Adrenal gland (tissue), 12 donors: ENCODE results near the gene AUTS2. TPM values are rescaled to one million over a fixed set of nuclear protein-coding genes. Genes with fewer than 3 reads are reported as not detected.

Source experiments
- DNase-seq, 7 donors: peaks; one replicate each; pipeline ENCODE4 v3.0.0-alpha.2; 2019 to 2020
- H3K27ac ChIP-seq, 5 donors: fragments of 200-600 bp; sonication (generic) in 4 of 5; 1 replicate in 3 of 5; 2 replicates in 2 of 5; pipeline versions ENCODE4 v1.5.1 to v1.8.0; 2016 to 2020; ENCODE audit warnings: mild to moderate bottlenecking in 1 of 5
- H3K27me3 ChIP-seq: fragments of 200-600 bp; 2 replicates; pipeline ENCODE4 v1.8.0; 2021
- H3K36me3 ChIP-seq, 2 donors: fragments of 200-600 bp; replicated peaks in 1 of 2; 1 replicate in 1 of 2; 2 replicates in 1 of 2; pipeline versions ENCODE4 v1.5.1 to v1.8.0; 2018 to 2022
- H3K4me1 ChIP-seq, 2 donors: fragments of 200-600 bp; replicated peaks in 1 of 2; 1 replicate in 1 of 2; 2 replicates in 1 of 2; pipeline versions ENCODE4 v1.5.1 to v1.8.0; 2018 to 2021
- H3K4me3 ChIP-seq, 4 donors: fragments of 200-600 bp; sonication (generic) in 3 of 4; one replicate each; pipeline ENCODE4 v1.5.1; 2016 to 2018
- H3K9me3 ChIP-seq, 3 donors: fragments of 200-600 bp; sonication (generic) in 1 of 3; replicated peaks in 1 of 3; 1 replicate in 2 of 3; 2 replicates in 1 of 3; pipeline versions ENCODE4 v1.5.1 to v1.8.0; 2016 to 2021
- POLR2A ChIP-seq, 2 donors: fragments of 450-650 bp; IDR thresholded peaks; one replicate each; pipeline ENCODE4 v1.6.1; 2017; ENCODE audit warnings: antibody characterized with exemption in 2 of 2, mild to moderate bottlenecking in 2 of 2, moderate library complexity in 1 of 2
- WGBS, 4 donors: extraction: QIAGEN DNeasy Blood & Tissue Kit in 2 of 4; methylation state at CpG; one replicate each; pipeline versions ENCODE4 v1.1.5 to v1.1.7; 2013 to 2017; 5-methylcytosine and 5-hydroxymethylcytosine counted together
- intact Hi-C, 2 donors: fragments of 100-400 bp; cut with DNase I; formaldehyde crosslinking; loops; one replicate each; pipeline versions ENCODE4 v1.14.1 to v1.15.0; 2022 to 2023
- polyA plus RNA-seq, 3 donors: library from polyadenylated mRNA; stranded (reverse); fragments of 200-250 nt in 2 of 3; fragments of 350-450 nt in 1 of 3; fragmentation: Illumina TruSeq in 1 of 3; extraction: RNeasy Lipid Tissue Mini Kit (QIAGEN cat#74804) in 1 of 3; gene quantifications; one replicate each; pipeline ENCODE4 v1.2.3, GENCODE V29; 2013 to 2014
- total RNA-seq, 9 donors: library from RNA; depleted of rRNA in 4 of 9; stranded (reverse); fragments of >200 nt in 4 of 9; fragments of 120-200 nt in 1 of 9; fragmentation: NEBNext Ultra II Directional in 1 of 9; extraction: Animal tissue kit (Norgen Biotek cat#: 25700) in 1 of 9; gene quantifications; one replicate each; pipeline versions ENCODE4 v1.1.0 to v1.2.4, GENCODE V29; 2013 to 2023
- TF ChIP-seq, protein P1 (sequence below), 6 experiments: fragments of 450-650 bp in 4 of 6; fragments of 200-600 bp in 2 of 6; sonication (generic) in 1 of 6; IDR thresholded peaks; 1 replicate in 5 of 6; 2 replicates in 1 of 6; pipeline versions ENCODE4 v1.5.1 to v1.8.0; 2016 to 2021; ENCODE audit warnings: antibody characterized with exemption in 6 of 6, mild to moderate bottlenecking in 2 of 6, moderate library complexity in 1 of 6
- donor health status: healthy with polysubstance abuse.
- donor health status: Bipolar disorder and iron deficiency.
- donor health status: DM: yes; HTN: yes; CAD: no.
- donor health status: DM: no; HTN: no; CAD: no.
- donor health status: DM: no; HTN: no; CAD: no.
- donor health status: DM: yes; HTN: yes; CAD: no.

The AUTS2 gene
- total and polyA plus RNA-seq, 12 donors, result 6.4 to 44.0 (median 15.2) TPM

DNA sequence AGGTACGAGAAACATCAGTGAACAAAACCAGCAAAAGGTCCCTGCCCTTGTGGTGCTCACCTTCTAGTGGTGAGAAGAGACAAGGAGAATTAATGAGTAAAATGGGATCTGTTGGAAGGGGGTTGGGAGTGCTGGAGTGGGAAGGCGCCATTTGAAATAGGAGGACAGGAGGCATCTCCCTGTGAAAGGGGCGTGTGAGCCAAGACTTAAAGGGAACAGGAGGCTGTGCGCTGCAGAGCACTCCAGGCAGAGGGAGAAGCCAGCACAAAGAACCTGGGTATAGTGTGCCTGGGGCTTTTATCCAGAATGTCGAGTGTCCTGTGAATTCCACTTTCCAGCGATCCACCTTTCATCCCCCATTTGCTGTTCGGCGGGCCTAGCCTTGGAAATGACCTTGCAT lies 1035.8 kb downstream of the AUTS2 start:
- 90 to 95% (median 93%) methylated on average over 8 of the region's 8 CpGs for WGBS, 4 donors
- no peaks in the 10 kb centered on the region for H3K4me1 ChIP-seq
- H3K27ac ChIP-seq, result no peak overlapping the region
- TF ChIP-seq, protein P1, sequence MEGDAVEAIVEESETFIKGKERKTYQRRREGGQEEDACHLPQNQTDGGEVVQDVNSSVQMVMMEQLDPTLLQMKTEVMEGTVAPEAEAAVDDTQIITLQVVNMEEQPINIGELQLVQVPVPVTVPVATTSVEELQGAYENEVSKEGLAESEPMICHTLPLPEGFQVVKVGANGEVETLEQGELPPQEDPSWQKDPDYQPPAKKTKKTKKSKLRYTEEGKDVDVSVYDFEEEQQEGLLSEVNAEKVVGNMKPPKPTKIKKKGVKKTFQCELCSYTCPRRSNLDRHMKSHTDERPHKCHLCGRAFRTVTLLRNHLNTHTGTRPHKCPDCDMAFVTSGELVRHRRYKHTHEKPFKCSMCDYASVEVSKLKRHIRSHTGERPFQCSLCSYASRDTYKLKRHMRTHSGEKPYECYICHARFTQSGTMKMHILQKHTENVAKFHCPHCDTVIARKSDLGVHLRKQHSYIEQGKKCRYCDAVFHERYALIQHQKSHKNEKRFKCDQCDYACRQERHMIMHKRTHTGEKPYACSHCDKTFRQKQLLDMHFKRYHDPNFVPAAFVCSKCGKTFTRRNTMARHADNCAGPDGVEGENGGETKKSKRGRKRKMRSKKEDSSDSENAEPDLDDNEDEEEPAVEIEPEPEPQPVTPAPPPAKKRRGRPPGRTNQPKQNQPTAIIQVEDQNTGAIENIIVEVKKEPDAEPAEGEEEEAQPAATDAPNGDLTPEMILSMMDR (IDR thresholded peaks at IDR 0.05), result no peak
- TF ChIP-seq POLR2A (IDR thresholded peaks at IDR 0.05), result no peak
- H3K27me3 ChIP-seq, result no peaks in the 10 kb centered on the region
- H3K36me3 ChIP-seq, result no peaks in the 10 kb centered on the region
- DNase-seq, result no peak
- no peaks in the 10 kb centered on the region for H3K9me3 ChIP-seq
- no peak overlapping the region for H3K4me3 ChIP-seq
- intact Hi-C loops, result no loop called here

DNA sequence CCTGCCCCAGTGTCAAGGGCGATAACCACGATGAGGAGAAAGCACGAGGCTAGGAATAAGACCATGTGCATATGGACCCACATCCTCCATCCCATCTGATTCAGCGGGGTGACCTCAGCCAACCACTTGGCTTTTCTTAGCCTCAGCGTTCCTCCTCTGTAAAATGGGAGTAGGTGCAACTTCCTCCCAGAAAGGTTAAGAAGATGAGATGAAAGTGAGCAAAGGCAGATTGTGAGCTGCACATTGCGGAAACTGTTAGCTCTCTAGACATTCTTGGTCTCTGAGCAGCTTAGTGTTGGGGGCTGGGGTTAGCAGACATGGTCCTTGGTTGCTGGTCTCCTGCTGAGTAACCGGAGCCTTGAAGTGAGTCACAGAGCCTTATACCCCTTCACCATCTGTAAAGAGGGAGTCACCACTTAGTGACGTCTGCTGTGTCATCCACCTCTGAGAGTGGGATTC lies 1036.4 kb downstream of the AUTS2 start:
- Histone ChIP-seq H3K27ac (no peak overlapping the region), H3K27me3 (no peaks in the 10 kb centered on the region), H3K9me3 (no peaks in the 10 kb centered on the region), H3K36me3 (no peaks in the 10 kb centered on the region), H3K4me3 (no peak overlapping the region), H3K4me1 (no peaks in the 10 kb centered on the region)
- intact Hi-C loops, result no loop called here
- 88 to 96% (median 95%) methylated on average over 7 to 8 of the region's 8 CpGs for WGBS, 4 donors
- TF ChIP-seq, protein P1 (IDR thresholded peaks at IDR 0.05), result no peak
- no peak for TF ChIP-seq POLR2A (IDR thresholded peaks at IDR 0.05)
- DNase-seq, result no peak

DNA sequence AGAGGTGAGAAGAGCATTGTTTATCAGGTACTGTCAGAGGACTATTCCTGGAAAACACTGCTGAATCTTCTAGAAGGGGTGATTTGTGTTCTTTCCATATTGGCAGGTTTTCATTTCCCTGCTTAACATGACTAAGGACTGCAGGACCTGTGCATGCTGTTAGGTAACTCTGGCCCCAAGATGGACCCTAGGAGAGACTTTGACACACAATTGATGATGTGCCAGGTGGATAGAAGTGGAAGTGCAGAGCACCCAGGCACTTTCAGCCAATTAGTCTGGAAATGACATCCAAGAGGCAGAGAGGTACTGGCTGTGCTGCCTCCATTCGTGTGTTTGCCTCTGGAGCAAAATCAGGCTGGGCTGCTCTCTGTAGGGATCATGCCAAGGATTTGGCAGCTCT lies 1037.4 kb downstream of the AUTS2 start:
- intact Hi-C loops, result no loop called here
- H3K27me3 ChIP-seq, result no peaks in the 10 kb centered on the region
- no peak for TF ChIP-seq POLR2A (IDR thresholded peaks at IDR 0.05)
- TF ChIP-seq, protein P1 (IDR thresholded peaks at IDR 0.05), result no peak

DNA sequence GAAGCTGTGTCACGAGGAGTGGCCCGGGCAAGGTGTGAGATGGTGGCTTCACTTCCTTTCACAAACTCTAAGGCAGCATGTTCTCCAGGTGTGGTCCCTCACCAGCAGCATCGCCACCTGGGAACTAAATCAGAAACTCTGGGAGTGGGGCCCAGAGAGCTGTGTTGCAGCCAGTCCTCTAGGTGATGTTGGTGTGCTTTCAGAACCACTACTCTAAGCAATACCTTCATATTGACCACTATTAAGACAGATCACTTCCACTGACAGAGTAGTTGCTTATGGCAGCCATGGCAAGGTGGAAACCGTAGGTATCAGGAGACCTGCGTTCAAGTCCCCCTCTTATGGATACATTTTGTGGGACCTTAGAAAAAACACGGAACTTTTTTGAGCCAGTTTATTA lies 1037.9 kb downstream of the AUTS2 start:
- H3K9me3 ChIP-seq, result no peaks in the 10 kb centered on the region
- no peak for TF ChIP-seq POLR2A (IDR thresholded peaks at IDR 0.05)
- TF ChIP-seq, protein P1 (IDR thresholded peaks at IDR 0.05), result no peak
- intact Hi-C loops, result no loop called here
- no peak overlapping the region for H3K4me3 ChIP-seq
- H3K4me1 ChIP-seq, result no peaks in the 10 kb centered on the region
- 95 to 98% (median 98%) methylated on average over 6 of the region's 6 CpGs for WGBS, 4 donors
- no peaks in the 10 kb centered on the region for H3K27me3 ChIP-seq
- no peak overlapping the region for H3K27ac ChIP-seq
- DNase-seq, result no peak
- H3K36me3 ChIP-seq, result no peaks in the 10 kb centered on the region

More for the DNA sequence above, 1037.4 kb downstream of the AUTS2 start:
- no peaks in the 10 kb centered on the region for H3K4me1 ChIP-seq
- H3K9me3 ChIP-seq, result no peaks in the 10 kb centered on the region
- H3K27ac ChIP-seq, result no peak overlapping the region
- no peaks in the 10 kb centered on the region for H3K36me3 ChIP-seq
- 87 to 100% (median 91%) methylated on average over 1 of the region's 1 CpG for WGBS, 4 donors
- DNase-seq, result no peak
- no peak overlapping the region for H3K4me3 ChIP-seq
